Activated CD4-positive, alpha-beta T cell treated with anti-CD3 and anti-CD28 coated beads, Interleukin-2, amount 50 U/mL, for 1 hour (primary cell): Measurements from ENCODE around the gene ING2.

Source experiments
- DNase-seq: peaks from one replicate; pipeline ENCODE4 v3.0.0-alpha.2; 2020

The ING2 gene

DNA sequence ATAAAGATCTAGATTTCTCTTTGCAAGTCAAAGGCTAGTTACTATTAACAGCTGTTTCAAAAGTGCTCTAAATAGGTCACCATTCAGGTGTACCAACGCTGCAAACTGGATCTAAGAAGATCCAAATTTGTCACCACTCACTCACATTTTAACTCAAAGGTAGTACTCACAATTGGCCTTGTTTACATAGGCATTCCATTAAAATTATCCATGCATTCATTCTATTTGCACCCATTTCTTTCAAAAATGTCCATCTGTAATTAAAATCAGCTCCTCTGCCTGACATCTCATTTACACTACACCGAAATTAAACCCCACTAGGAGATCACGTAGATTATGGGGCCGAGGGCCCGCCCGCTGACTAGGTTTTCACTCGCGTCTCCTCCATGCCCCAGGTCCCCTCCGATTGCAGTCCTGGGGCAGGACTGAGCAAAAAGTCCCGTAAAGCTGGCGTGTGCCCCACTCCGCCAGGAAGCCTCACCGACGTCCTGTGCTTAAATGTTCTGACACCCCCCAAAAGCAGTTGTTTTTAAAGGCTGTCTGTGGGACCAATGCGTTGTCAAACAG, 1.3 kb upstream of the ING2 start:
- DNase-seq = no peak

DNA sequence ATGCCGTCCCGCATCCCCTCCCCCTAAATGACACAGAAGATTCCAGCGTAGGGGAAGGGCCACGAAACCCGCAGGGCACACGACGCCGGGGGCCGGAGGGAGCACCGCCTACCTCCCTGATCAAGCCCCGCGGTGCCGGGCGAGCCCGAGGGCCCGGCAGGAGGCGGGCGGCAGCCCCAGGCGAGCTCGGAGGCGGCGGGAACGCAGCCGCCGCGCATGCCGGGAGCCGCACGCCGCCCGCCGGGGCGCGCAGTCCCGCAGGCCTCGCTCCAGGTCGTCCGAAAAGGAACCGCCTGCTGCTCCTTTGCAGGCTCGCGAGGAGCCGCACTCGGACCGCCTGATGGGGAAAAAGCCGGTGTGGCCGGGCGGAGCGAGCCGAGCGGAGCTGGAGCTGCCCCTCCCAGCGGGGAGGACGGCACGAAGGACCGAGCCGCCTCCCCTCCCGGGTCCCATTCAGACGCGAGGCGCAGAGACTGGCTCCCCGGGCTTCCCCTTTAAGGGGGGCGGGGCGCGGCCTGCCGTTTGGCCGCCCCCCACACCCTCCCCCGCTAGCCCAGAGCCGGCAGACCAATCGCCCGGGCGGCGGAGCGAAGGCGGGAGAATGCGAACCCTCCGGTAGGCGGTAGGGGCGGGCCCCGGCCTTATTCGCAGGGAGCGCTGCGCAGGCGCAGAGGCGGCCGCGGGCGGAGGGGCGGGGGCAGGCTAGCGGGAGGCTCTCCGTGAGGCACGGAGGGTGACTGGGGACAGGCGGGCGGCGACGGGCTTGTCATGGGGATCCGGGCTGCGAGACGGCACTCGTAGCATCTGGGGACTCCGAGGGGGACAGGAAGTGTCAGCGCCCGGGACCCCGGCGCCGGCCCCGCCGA, 561 bp upstream of the ING2 start:
- DNase-seq = peak; percentile 99

DNA sequence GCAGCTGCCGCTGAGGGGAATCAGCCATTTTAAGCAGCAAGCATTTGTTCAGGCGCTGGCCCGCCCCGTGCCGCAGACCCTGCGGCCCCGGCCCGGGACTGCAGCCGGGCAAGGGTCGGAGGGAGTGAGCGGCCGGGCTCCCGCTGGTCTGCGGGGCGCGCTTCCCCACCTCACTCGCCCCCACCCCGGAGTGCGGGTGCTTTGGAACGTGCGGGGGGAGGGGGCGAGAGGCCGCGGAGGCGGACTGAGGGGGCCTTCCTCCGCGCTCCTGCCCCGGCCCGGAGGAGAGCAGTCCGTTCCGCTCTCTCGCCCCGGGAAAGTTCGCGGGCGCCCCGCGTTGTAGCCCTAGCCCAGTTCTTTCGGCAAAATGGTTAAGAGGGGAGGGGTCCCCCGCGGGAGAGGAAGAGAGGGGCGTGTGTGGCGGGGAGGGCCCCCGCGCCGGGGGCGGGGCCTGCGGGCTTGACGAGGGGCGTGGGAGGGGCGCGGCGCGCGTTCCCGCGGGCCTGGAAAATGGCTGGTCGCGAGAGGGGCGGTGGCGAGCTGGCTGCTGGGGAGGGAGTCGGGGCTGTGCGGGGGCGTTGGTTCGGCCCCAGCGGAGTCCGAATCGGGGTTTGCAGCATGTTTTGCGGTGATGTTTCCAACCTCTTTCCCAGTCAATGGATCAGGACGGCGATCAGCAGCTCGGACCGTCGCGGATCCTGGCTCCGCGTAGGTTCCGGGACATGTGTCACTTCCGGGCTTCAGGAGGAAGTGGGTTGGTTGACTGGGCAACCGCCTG, 942 bp downstream of the ING2 start:
- DNase-seq = peak; percentile 84

DNA sequence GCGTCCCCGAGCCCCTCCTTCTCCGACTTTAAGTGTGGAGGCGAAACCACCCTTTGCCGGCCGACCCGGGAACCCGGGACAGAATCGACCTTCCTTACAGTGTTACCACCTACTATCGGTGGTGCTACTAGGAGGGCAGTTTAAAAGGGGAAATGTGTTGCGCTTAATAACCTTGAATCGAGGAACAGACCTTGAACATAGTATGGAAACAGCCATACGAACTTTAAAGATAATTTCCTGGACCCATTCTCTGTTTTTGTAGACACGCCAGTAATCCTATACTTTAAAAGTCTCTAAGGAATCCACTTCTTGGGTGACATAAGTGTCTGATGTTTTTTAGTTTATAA, 1.5 kb downstream of the ING2 start:
- no peak for DNase-seq

DNA sequence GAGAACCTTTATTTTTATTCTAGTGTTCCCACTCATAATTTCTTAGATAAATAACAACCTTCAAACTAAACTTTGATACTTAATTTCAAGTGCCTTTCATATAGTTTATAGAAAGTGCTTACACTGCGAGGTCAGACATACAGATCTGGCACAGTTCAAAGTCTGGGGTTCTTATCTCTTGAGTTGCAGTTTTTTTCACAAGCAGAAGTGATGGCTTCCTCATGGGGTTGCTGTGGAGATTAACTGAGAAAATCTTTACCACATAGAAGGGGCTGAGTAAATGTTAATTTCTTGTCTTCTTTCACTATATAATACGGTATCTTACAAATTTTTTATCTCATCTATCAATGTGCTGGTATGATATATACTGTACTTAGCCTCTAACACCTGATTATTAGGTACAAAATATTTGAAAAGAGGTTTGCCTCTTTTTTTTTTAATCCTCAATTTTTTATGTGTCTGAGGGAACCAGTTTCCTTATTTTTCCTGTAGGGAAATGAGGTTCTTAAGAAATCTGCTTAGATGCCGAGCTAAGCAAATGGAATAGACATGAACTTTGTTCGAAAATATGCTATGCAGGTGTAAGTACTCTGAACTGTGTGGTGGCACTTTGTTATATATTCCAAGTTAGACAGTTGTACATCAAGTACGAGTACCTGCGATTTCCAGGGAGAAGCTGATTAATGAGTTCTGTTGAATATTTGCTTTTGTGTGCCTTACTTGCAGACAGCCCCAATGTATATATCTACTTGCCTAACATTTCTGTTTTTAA, 3.3 kb downstream of the ING2 start:
- DNase-seq = no peak

DNA sequence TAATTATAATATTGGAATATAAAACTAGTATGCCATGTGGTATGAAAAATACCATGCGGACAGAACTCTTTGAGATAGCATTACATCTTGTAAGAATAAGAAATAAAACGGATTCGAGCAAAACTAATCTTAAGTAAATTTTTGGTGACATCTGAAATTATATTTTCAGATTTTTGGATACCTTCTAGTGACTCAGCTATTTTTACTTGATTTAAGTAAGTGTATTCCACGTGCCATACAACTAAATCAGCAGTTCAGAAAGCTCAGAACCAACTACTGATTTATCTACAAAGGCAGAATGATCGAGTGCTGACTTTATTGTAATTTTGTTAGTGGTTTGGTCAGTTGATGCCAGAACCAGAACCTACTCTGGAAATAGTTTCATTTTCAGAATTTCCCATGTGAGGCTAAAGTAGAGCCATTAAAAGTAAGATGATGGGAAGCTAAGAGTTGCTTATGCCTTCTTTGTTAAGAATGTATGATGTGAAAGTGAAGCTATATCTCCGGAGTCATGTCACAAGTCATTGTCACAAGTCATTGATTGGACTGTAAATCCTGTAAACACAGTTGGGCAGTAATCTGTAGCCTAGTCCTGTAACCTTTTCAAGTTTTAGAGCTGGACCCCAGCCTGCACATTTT, 4.0 kb downstream of the ING2 start:
- no peak for DNase-seq

DNA sequence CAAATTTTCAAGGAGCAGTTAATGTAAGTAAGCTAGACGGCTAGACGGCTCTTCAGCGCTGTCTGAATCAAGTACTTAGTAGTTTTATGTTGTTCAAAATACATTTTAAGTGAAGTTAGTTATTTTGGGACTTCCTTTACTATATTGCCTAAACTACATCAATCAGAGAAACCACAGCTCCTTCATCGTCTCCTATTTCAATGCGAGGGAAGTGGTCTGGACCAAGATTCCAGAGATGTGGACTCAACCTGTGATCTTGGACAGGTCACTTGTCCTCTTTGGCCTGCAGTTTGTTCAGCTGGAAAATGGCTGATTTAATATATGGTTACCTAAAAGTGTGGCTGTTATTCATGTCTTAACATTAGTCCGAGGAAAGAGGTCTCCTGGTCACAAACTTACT, 10.6 kb downstream of the ING2 start:
- no peak for DNase-seq

DNA sequence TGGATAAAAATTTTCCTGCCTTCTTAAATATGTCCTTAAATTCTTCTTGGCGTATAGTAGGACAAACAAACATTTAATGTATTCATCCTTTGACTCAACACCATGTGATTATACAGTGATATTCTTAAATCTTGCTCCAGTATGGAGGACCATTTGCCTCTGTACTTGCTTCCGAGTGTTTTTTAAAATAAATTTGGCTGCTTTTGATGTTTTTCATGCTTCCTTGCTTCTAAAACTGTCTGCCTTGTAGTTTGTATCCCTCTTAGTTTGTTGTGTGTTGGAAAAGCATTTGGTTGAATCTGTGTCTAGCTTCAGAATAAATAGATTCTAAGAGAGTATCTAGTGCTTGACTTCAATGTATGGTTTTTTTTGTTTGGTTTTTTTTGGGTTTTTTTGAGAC, 12.3 kb downstream of the ING2 start:
- DNase-seq = no peak

DNA sequence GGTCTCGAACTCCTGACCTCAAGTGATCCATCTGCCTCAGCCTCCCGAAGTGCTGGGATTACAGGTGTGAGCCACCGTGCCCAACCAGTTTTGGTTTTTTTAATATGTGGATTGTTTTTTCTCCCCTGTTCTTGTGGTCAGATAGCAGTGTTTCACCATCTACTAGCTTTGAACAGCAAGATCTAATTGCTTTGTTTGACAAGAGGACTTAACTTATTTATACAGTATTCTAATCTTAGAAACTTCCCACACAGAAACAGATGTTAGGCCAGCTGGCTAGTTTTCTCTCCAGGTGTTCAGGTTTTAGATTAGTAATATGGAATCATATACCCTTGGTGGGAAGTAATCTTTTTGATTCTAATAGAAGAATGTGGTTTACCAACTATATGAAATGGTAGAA, 12.9 kb downstream of the ING2 start:
- DNase-seq = no peak

DNA sequence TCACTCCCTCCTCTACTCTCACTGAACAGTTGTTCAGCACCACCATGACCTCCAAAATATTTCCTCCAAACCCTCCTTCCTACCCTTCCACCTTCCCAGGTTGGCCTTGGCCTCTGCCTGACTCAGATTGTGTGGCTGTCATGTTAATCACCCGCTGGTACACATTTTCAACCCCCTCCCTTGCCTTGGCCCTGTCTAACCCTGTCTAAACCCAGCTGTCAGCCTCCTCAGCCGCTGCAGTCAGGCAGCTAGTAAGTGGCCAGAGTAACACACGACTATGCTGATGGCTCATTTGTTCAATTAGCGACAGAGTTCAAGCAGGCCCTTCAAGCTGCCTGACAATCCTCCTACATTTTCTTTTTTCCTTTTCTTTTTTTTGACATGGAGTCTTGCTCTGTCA, 18.0 kb downstream of the ING2 start:
- no peak for DNase-seq

DNA sequence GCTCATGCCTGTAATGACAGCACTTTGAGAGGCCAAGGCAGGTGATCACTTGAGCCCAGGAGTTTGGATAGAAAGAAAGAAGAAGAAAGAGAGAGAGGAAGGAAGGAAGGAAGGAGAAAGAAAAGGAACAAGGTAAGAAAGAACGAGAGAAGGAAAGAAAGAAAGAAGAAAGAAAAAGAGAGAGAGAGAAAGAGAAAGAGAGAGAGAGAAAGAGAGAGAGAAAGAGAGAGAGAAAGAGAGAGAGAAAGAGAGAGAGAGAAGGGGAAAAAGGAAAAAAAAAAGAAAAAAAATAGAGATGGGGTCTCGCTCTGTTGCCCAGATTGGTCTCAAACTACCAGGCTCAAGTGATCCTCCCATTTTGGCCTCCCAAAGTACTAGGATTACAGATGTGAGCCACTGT, 22.5 kb downstream of the ING2 start:
- no peak for DNase-seq

DNA sequence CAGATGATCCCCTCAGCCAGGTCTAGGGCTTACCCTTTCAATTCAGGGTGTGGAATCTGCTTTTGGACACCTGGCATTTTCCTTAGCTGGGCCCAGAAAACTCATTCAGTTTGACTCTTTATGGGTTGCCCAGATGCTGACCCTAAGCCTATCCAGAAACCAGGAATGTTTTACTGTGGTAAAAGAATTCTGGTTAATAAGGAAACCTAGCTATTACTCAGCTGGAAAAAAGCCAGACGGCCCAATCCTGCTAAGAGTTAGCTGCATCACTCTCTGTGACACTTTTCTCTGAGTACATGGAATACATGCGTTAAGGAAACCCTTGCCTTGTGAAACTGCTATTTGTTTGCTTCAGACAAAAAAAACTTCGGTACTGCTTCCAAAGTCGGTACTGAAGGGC, 28.0 kb downstream of the ING2 start:
- no peak for DNase-seq

DNA sequence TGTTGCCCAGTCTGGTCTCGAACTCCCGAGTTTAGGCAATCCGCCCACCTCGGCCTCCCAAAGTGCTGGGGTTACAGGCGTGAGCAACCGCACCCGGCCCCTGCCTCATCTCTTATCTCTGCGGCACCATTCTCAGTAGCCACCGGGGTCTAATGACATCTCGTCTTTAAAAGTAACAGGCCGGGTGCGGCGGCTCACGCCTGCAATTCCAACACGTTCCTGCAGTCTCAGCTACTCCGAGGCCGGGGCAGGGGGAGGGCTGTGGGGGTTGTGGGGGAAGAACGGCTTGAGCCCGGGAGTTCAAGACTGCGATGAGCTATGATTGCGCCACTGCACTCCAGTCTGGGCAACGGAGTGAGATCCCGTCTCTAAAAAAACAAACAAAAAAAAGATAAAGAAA, 28.8 kb downstream of the ING2 start:
- no peak for DNase-seq

DNA sequence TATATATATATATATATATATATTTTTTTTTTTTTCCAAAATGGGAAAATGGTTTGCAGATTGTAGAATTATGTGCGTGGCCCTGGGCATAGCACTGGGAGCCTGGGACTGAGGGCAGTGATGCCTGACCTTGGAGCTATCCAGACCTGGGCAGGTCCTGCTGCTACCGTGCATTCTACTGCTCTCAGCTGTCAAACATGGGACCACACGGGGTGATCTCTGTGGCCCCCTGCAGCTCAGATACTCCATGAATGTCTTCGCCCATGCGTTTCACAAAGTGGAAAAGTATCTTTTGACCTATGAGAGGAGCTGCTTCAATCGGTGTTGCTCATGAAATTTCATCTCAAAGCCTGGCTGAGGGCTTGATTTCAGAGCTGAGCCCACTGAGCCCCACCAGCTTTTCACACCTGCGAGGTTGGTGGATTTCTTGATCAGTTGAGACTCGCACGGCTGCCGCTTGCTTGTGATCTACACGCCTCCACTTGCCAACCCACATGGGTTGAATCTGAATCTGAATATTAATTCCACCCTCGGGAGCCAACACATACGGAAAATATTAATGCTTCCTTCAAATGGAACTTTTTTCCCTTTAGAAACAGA, 35.7 kb downstream of the ING2 start:
- DNase-seq = no peak

DNA sequence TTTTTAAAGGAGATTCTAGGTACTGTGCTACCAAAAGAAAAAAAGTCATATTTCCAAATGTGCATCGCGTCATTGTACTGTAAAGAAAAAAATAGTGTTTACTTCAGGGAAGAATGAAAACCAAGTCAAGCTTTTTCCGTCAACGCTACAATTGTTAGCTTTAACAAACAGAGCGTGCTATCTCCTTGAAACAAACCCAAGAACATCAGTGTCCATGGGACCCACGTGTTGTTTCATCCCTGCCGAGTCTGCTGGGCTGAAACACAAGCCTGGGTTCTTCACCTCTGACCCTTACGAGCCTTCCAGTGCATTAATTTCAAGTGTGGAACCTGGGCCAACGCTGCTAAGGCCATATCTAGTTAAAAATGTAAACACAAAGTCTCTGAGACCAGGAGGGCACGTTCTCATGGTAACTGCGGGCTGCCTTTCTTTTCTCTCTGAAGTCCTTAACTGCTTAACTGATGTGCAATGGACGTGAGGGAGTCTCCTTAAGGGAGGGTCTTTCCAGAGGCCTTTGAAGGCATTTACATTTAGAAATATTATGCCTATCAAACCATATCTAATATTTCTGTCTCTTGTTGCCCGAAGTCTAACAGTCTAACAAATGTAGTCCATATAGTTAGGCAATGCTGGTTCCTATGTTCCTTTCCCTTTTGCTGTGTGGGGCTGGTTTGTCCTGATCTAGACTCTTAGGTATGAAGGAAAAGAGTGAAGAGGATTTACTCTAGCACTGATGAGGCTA, 36.3 kb downstream of the ING2 start:
- no peak for DNase-seq

DNA sequence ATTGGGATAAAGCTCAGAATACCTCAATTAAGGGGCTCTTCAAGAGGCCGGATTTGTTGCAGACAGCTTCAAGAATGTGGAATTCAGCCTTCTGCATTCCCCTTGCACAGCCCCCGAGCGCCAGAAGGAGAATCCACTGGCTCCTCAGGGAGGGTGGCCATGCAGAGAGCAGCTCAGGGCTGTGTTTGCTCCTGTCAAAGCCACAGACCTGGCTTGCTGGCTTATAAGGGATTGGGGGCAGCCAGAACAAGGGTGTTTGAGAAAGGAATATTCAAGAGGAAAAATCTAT, 36.8 kb downstream of the ING2 start:
- no peak for DNase-seq

DNA sequence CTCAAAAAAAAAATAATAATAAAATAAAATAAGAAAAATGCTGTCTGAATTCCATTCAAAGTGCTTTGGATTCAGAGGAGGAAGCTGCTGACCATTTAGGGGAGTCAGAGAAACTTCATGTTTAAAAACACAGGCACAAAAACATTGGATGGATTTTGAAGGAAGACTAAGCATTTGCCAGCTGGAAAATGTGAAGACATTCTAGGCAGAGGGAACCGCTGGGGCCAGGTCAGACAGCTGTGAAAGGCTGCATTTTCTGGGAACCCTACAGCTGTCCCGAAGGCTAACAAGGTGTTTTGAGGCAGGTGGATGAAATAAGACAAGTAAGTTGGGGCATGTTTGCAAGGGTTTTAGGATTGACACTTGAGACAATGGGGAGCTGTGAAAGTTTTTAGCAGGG, 38.6 kb downstream of the ING2 start:
- DNase-seq = no peak

DNA sequence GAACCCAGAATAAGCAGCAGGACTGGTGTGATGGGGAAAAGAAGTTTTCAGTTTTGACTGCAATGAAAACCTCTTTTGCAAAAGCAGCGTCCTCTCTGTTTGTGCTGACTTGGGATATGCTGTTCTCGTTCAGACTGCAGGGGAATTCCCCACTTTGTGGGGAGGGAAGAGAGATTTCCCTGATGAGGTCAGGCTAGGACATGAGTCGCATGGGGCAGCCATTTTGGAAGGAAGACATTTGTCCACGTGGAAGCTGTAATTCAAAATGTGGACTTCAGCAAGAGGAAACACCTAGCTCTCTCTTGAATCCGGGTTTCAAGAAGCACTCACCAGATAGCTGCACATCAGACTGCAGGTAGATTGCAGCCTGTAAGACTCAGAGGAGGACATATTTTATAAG, 39.3 kb downstream of the ING2 start:
- no peak for DNase-seq

DNA sequence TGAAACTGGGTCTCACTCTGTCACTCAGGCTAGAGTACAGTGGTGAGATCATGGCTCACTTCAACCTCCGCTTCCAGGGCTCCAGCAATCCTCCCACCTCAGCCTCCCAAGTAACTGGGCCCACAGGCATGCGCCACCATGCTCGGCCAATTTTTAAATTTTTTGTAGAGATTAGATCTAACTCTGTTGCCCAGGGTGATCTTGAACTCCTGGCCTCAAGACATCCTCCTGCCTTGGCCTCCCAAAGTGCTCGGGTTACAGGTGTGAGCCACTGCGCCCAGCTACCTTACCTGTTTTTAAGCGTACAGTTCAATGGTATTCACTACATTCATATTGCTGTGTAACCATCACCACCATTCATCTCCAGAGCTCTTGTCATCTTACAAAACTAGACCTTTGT, 41.5 kb downstream of the ING2 start:
- no peak for DNase-seq

DNA sequence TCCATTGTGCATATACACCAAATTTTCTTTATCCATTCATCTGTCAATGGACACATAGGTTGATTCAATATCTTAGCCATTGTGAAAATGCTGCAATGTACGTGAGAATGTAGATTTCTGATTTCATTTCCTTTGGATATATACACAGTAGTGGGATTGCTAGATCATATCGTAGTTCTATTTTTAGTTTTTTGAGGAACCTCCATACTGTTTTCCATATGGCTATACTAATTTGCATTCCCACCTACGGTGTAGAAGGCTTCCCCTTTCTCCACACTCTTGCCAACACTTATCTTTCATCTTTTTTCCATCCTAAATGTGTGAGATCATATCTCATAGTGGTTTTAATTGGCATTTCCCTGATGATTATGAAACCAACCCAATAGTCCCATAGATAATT, 43.4 kb downstream of the ING2 start:
- no peak for DNase-seq

DNA sequence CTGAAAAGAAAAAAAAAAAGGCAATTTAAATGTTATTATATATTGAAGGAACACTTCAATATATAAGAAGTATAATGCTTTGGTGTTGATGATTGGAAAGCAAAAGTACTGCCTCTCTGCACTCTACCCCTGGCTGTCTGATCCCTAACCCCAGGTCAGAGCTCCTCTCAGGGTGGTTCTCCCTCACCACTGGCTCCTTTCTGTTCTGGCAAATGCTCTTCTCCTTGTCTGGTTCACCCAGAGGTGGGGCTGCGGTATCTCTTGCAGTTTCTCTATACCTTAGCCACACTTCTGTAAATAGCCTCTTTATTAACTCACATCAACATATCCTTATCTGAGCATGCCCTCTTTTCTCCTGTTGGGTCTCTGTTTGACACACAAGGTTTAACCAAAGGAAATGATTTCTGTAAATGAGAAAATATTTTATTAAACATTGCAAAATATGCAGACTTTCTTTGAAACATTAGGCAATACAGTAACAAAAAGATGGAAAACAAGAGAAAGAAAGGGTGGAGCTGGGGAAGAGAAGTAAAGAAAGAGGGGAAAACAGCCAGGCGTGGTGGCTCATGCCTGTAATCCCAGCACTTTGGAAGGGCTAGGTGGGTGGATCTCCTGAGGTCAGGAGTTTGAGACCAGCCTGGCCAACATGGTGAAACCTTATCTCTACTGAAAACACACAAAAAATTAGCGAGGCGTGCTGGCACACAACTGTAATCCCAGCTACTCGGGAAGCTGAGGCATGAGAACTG, 45.7 kb downstream of the ING2 start:
- DNase-seq = no peak
